ENCODE results near the gene NKX3-2.

- TF ChIP-seq CTCF (IDR thresholded peaks at IDR 0.05) (no peak), REST (IDR thresholded peaks at IDR 0.05; ENCODE audit: insufficient read depth in 1 of 2, low read depth in 2 of 2, low read length in 1 of 2) (no peak), TCF7L2 (IDR thresholded peaks at IDR 0.05; ENCODE audit: low read depth, low read length) (no peak)
Measured at GRCh38 chr4:13577660-13578059, 33.4 kb upstream of the NKX3-2 start.
